Thyroid gland (tissue), 4 donors: ENCODE results near the gene RIPK4.

ENCODE experiments used
- POLR2A ChIP-seq, 2 donors: fragments of 450-650 bp; IDR thresholded peaks; one replicate each; pipeline ENCODE4 v1.6.1; 2017; ENCODE audit warnings: antibody characterized with exemption in 2 of 2, mild to moderate bottlenecking in 2 of 2, moderate library complexity in 1 of 2
- TF ChIP-seq, protein P1 (sequence below), 6 experiments: fragments of 200-600 bp in 3 of 6; fragments of 450-650 bp in 3 of 6; sonication (generic) in 3 of 6; IDR thresholded peaks; one replicate each; pipeline ENCODE4 v1.5.1; 2016 to 2019; ENCODE audit warnings: antibody characterized with exemption in 6 of 6, mild to moderate bottlenecking in 2 of 6, inconsistent platforms in 1 of 6, moderate library complexity in 1 of 6

DNA sequence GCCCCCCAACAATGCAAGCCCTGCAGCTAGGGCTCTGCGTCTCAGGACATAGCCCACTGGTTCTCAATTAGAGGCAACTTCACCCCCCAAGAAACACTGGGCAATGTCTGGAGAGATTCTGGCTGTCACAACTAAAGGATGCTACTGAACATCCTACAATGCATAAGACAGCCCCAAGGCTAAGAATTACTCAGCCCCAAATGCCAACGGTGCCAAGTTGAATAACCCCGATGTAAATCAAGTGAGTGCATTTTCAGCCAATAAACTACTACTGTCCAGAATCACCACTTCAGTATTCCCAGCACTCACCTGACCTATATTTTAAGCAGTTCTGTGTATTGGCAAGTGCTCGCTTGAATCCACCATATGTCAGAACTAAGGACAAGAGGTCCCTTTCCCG is 6.9 kb downstream of the RIPK4 start:
- no peak for TF ChIP-seq POLR2A (IDR thresholded peaks at IDR 0.05)
- TF ChIP-seq, protein P1, sequence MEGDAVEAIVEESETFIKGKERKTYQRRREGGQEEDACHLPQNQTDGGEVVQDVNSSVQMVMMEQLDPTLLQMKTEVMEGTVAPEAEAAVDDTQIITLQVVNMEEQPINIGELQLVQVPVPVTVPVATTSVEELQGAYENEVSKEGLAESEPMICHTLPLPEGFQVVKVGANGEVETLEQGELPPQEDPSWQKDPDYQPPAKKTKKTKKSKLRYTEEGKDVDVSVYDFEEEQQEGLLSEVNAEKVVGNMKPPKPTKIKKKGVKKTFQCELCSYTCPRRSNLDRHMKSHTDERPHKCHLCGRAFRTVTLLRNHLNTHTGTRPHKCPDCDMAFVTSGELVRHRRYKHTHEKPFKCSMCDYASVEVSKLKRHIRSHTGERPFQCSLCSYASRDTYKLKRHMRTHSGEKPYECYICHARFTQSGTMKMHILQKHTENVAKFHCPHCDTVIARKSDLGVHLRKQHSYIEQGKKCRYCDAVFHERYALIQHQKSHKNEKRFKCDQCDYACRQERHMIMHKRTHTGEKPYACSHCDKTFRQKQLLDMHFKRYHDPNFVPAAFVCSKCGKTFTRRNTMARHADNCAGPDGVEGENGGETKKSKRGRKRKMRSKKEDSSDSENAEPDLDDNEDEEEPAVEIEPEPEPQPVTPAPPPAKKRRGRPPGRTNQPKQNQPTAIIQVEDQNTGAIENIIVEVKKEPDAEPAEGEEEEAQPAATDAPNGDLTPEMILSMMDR (IDR thresholded peaks at IDR 0.05), result no peak
